ENCODE measurements around the gene TRIM17.

DNA sequence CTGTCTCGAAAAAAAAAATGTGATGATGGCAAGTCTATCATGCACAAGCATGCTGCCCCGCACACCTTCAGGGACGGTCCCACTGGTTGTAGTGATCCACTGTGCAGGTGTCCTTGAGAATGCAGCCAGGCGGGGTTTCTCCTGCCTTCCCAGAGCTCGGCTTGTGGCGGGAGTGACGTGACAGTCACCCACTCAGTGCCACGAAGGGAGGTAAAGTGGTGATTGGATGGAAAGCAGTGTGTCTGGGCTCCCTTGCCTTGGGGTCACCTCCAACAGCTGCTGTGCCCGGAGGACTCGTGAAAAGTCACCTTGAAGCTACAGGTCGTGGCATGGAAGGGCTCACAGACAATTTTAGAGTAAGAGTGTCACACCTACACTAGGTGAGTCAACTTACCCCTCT lies 33.5 kb upstream of the TRIM17 start:
- TF ChIP-seq, protein P1, sequence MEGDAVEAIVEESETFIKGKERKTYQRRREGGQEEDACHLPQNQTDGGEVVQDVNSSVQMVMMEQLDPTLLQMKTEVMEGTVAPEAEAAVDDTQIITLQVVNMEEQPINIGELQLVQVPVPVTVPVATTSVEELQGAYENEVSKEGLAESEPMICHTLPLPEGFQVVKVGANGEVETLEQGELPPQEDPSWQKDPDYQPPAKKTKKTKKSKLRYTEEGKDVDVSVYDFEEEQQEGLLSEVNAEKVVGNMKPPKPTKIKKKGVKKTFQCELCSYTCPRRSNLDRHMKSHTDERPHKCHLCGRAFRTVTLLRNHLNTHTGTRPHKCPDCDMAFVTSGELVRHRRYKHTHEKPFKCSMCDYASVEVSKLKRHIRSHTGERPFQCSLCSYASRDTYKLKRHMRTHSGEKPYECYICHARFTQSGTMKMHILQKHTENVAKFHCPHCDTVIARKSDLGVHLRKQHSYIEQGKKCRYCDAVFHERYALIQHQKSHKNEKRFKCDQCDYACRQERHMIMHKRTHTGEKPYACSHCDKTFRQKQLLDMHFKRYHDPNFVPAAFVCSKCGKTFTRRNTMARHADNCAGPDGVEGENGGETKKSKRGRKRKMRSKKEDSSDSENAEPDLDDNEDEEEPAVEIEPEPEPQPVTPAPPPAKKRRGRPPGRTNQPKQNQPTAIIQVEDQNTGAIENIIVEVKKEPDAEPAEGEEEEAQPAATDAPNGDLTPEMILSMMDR (IDR thresholded peaks at IDR 0.05) = no peak
- no peak for TF ChIP-seq POLR2A (IDR thresholded peaks at IDR 0.05; ENCODE audit: low read depth)
- no peak for TF ChIP-seq POLR2AphosphoS5 (IDR thresholded peaks at IDR 0.05)
